HepG2 (cell line): ENCODE data around the gene AGT. TPM values are rescaled to one million over a fixed set of nuclear protein-coding genes. Genes with fewer than 3 reads are reported as not detected.

Experiments used
- ATF7 ChIP-seq, 2 experiments: fragments of 450-650 bp in 1 of 2; sonication (generic) in 1 of 2; formaldehyde crosslinking in 1 of 2; IDR thresholded peaks; 2 replicates each; pipeline versions ENCODE4 v1.4.0 to v1.6.1; 2016 to 2020; ENCODE audit warnings: antibody characterized with exemption in 1 of 2, mild to moderate bottlenecking in 1 of 2, missing genetic modification reagents in 1 of 2
- CC2D1A ChIP-seq: sonication (generic); formaldehyde crosslinking; IDR thresholded peaks from 2 replicates; pipeline ENCODE4 v1.8.1; 2023; ENCODE audit warnings: mild to moderate bottlenecking, missing genetic modification reagents
- CEBPB ChIP-seq: IDR thresholded peaks from 2 replicates; pipeline ENCODE4 v1.6.1; 2011; ENCODE audit warnings: low read depth, low read length, improper control_type of control experiment, borderline replicate concordance
- GABPB1 ChIP-seq: IDR thresholded peaks from 2 replicates; pipeline ENCODE4 v1.6.1; 2016; ENCODE audit warnings: mild to moderate bottlenecking, missing genetic modification reagents, moderate library complexity, missing compliant biosample characterization
- HCFC1 ChIP-seq: fragments of 150-350 bp; IDR thresholded peaks from 2 replicates; pipeline ENCODE4 v1.6.1; 2014; ENCODE audit warnings: low read depth, low read length
- HHEX ChIP-seq: IDR thresholded peaks from 2 replicates; pipeline ENCODE4 v1.6.1; 2016; ENCODE audit warnings: control low read depth
- KAT8 ChIP-seq: IDR thresholded peaks from 2 replicates; pipeline ENCODE4 v1.6.1; 2016; ENCODE audit warnings: missing genetic modification reagents, missing compliant biosample characterization
- KLF13 ChIP-seq: sonication (generic); formaldehyde crosslinking; IDR thresholded peaks from 2 replicates; pipeline ENCODE4 v1.4.0; 2020; ENCODE audit warnings: mild to moderate bottlenecking, missing genetic modification reagents
- MXD4 ChIP-seq: IDR thresholded peaks from 2 replicates; pipeline ENCODE4 v1.6.1; 2016; ENCODE audit warnings: mild to moderate bottlenecking, missing biosample characterization, missing genetic modification reagents
- NR1H2 ChIP-seq: sonication (generic); formaldehyde crosslinking; IDR thresholded peaks from 2 replicates; pipeline ENCODE4 v1.8.1; 2022; ENCODE audit warnings: low read depth, missing genetic modification reagents, borderline replicate concordance
- POLR2AphosphoS2 ChIP-seq: IDR thresholded peaks from 2 replicates; pipeline ENCODE4 v1.6.1; 2011; ENCODE audit warnings: low read depth, low read length, improper control_type of control experiment
- SOX6 ChIP-seq, 2 experiments: fragments of 450-650 bp in 1 of 2; sonication (generic) in 1 of 2; formaldehyde crosslinking in 1 of 2; IDR thresholded peaks; 2 replicates each; pipeline versions ENCODE4 v1.4.0 to v1.6.1; 2017 to 2020; ENCODE audit warnings: antibody characterized with exemption in 1 of 2, mild to moderate bottlenecking in 1 of 2, missing genetic modification reagents in 1 of 2
- SPEN ChIP-seq: sonication (generic); formaldehyde crosslinking; IDR thresholded peaks from 2 replicates; pipeline ENCODE4 v1.5.1; 2020; ENCODE audit warnings: low read depth, mild to moderate bottlenecking, missing genetic modification reagents
- SSRP1 ChIP-seq: IDR thresholded peaks from 2 replicates; pipeline ENCODE4 v1.6.1; 2016; ENCODE audit warnings: control low read depth
- TBX3 ChIP-seq: fragments of 450-650 bp; IDR thresholded peaks from 2 replicates; pipeline ENCODE4 v1.6.1; 2017; ENCODE audit warnings: antibody characterized with exemption, mild to moderate bottlenecking, inconsistent platforms, borderline replicate concordance
- U2AF2 ChIP-seq: fragments of 200-400 bp; formaldehyde crosslinking; IDR thresholded peaks from 2 replicates; pipeline ENCODE4 v1.6.1; 2017; ENCODE audit warnings: low read depth, mild to moderate bottlenecking, low read length
- YEATS2 ChIP-seq: sonication (generic); formaldehyde crosslinking; IDR thresholded peaks from 2 replicates; pipeline ENCODE4 v1.4.0; 2020; ENCODE audit warnings: missing genetic modification reagents, borderline replicate concordance
- ZNF280B ChIP-seq: sonication (generic); formaldehyde crosslinking; IDR thresholded peaks from 2 replicates; pipeline ENCODE4 v1.5.0; 2020; ENCODE audit warnings: missing genetic modification reagents, mild to moderate bottlenecking, borderline replicate concordance
- ZNF317 ChIP-seq: sonication (generic); formaldehyde crosslinking; IDR thresholded peaks from 2 replicates; pipeline ENCODE4 v1.5.0; 2020; ENCODE audit warnings: mild to moderate bottlenecking, missing genetic modification reagents
- ZNF335 ChIP-seq: sonication (generic); formaldehyde crosslinking; IDR thresholded peaks from 2 replicates; pipeline ENCODE4 v1.4.0; 2020; ENCODE audit warnings: missing genetic modification reagents
- ZNF510 ChIP-seq: sonication (generic); formaldehyde crosslinking; IDR thresholded peaks from 2 replicates; pipeline ENCODE4 v1.4.0; 2020; ENCODE audit warnings: low read depth, mild to moderate bottlenecking, missing genetic modification reagents
- ZNF550 ChIP-seq: sonication (generic); formaldehyde crosslinking; IDR thresholded peaks from 2 replicates; pipeline ENCODE4 v1.4.0; 2020; ENCODE audit warnings: mild to moderate bottlenecking, missing genetic modification reagents, borderline replicate concordance
- ZNF576 ChIP-seq: sonication (generic); formaldehyde crosslinking; IDR thresholded peaks from 2 replicates; pipeline ENCODE4 v1.4.0; 2020; ENCODE audit warnings: mild to moderate bottlenecking, missing genetic modification reagents
- polyA plus RNA-seq, 8 experiments: library from polyadenylated mRNA; depleted of rRNA in 3 of 8; stranded (reverse) in 7 of 8; unstranded in 1 of 8; fragments of >200 nt; fragmentation: Illumina TruSeq in 4 of 8; extraction: Trizol in 4 of 8; gene quantifications; 2 replicates each; pipeline versions ENCODE4 v1.2.1 to v1.2.3, GENCODE V29; 2011 to 2016; ENCODE audit warnings: low read depth in 4 of 8, missing spikeins in 1 of 8, mixed read lengths in 1 of 8; ENCODE audit not compliant: insufficient read depth in 1 of 8
- total RNA-seq, 5 experiments: library from RNA; depleted of rRNA; stranded (reverse); fragments of >200 nt; fragmentation: Illumina TruSeq; extraction: Trizol; gene quantifications; 2 replicates each; pipeline ENCODE4 v1.2.3, GENCODE V29; 2016; ENCODE audit warnings: low read depth in 1 of 5
- TF ChIP-seq, protein P1 (sequence below): sonication (generic); formaldehyde crosslinking; IDR thresholded peaks from 2 replicates; pipeline ENCODE4 v1.4.0; 2020; ENCODE audit warnings: mild to moderate bottlenecking, missing genetic modification reagents, borderline replicate concordance

AGT gene
- total and polyA plus RNA-seq, 2 of the 13 experiments (the other 11 are each of a cell fraction or from before 2014, with no cell fraction given) = 892 to 2,071 TPM

DNA sequence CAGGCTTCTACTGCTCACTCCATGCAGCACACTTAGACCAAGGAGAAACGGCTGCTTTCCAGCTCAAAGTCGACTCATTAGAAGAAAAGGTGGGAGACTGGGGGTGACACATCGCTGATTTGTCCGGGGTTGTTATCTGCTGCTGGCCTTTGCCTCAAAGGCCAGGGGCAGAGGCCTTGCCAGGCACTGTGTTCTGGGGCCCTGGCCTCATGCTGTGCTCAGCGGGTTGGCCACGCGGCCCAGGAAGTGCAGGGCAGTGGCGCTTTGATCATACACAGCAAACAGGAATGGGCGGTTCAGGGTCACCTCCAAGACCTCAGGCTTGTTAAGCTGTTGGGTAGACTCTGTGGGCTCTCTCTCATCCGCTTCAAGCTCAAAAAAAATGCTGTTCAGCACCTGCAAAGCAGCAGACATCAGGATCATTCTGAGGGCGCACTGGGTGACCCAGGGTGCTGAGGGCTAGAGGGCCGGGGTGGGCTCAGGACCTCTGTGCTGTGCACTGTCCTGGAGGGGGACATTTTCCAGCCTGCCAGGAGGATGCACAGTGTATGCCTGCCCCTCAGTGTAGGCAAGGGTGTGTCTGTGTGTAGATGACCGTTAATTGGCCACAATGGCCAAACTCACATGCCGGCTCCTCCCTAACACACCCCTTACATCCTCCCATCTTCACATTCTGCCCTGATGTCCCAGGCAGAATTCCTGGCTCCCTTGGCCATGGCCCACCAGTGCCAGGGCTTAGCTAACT, 10.8 kb downstream of the AGT start (continued):
- TF ChIP-seq CEBPB (no peak), SPEN (CRISPR knock-in tag) (peak; percentile 99), CC2D1A (CRISPR knock-in tag) (no peak), U2AF2 (no peak), ZNF576 (peak; percentile 63; the same call in 1 of the 2 replicates), NR1H2 (CRISPR knock-in tag) (peak; percentile 70; the same call in 1 of the 2 replicates), KLF13 (CRISPR knock-in tag) (no peak), ZNF550 (CRISPR knock-in tag) (no peak), ZNF280B (CRISPR knock-in tag) (peak; percentile 88; the same call in 1 of the 2 replicates), ZNF510 (0 out of 2 replicates have a peak, but pooled peaks have one; percentile 82), GABPB1 (CRISPR knock-in tag) (peak; percentile 85), MXD4 (CRISPR knock-in tag) (no peak; the same call in 1 of the 2 replicates), TBX3 (peak; percentile 69; the same call in 1 of the 2 replicates), KAT8 (CRISPR knock-in tag) (peak; percentile 80), HCFC1 (no peak), YEATS2 (CRISPR knock-in tag) (peak; percentile 67; the same call in 1 of the 2 replicates), POLR2AphosphoS2 (peak; percentile 15; the same call in 1 of the 2 replicates), ZNF335 (peak; percentile 77), ZNF317 (CRISPR knock-in tag) (peak; percentile 74; the same call in 1 of the 2 replicates), SOX6 (IDR thresholded peaks at IDR 0.05) (no peak), SOX6 (CRISPR knock-in tag; IDR thresholded peaks at IDR 0.05) (peak; percentile 94), SSRP1 (CRISPR knock-in tag) (no peak), HHEX (CRISPR knock-in tag) (no peak), ATF7 (IDR thresholded peaks at IDR 0.05) (no peak), ATF7 (CRISPR knock-in tag; IDR thresholded peaks at IDR 0.05) (peak; percentile 85; the same call in 1 of the 2 replicates)
- TF ChIP-seq, protein P1, sequence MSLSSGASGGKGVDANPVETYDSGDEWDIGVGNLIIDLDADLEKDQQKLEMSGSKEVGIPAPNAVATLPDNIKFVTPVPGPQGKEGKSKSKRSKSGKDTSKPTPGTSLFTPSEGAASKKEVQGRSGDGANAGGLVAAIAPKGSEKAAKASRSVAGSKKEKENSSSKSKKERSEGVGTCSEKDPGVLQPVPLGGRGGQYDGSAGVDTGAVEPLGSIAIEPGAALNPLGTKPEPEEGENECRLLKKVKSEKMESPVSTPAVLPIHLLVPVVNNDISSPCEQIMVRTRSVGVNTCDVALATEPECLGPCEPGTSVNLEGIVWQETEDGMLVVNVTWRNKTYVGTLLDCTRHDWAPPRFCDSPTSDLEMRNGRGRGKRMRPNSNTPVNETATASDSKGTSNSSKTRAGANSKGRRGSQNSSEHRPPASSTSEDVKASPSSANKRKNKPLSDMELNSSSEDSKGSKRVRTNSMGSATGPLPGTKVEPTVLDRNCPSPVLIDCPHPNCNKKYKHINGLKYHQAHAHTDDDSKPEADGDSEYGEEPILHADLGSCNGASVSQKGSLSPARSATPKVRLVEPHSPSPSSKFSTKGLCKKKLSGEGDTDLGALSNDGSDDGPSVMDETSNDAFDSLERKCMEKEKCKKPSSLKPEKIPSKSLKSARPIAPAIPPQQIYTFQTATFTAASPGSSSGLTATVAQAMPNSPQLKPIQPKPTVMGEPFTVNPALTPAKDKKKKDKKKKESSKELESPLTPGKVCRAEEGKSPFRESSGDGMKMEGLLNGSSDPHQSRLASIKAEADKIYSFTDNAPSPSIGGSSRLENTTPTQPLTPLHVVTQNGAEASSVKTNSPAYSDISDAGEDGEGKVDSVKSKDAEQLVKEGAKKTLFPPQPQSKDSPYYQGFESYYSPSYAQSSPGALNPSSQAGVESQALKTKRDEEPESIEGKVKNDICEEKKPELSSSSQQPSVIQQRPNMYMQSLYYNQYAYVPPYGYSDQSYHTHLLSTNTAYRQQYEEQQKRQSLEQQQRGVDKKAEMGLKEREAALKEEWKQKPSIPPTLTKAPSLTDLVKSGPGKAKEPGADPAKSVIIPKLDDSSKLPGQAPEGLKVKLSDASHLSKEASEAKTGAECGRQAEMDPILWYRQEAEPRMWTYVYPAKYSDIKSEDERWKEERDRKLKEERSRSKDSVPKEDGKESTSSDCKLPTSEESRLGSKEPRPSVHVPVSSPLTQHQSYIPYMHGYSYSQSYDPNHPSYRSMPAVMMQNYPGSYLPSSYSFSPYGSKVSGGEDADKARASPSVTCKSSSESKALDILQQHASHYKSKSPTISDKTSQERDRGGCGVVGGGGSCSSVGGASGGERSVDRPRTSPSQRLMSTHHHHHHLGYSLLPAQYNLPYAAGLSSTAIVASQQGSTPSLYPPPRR = peak; percentile 98
